ENCODE data around the gene RASAL3. TPM values are rescaled to one million over a fixed set of nuclear protein-coding genes. Genes with fewer than 3 reads are reported as not detected.
"Not testable (repeated sequence)": the region's sequence is repeated elsewhere in the genome, so short reads cannot be mapped to it uniquely, and the experiment has no call there.

The RASAL3 gene
- total RNA-seq, 4 donors from 2014 or later = 0.51 to 4.3 (median 1.1) TPM; not detected in 1

DNA sequence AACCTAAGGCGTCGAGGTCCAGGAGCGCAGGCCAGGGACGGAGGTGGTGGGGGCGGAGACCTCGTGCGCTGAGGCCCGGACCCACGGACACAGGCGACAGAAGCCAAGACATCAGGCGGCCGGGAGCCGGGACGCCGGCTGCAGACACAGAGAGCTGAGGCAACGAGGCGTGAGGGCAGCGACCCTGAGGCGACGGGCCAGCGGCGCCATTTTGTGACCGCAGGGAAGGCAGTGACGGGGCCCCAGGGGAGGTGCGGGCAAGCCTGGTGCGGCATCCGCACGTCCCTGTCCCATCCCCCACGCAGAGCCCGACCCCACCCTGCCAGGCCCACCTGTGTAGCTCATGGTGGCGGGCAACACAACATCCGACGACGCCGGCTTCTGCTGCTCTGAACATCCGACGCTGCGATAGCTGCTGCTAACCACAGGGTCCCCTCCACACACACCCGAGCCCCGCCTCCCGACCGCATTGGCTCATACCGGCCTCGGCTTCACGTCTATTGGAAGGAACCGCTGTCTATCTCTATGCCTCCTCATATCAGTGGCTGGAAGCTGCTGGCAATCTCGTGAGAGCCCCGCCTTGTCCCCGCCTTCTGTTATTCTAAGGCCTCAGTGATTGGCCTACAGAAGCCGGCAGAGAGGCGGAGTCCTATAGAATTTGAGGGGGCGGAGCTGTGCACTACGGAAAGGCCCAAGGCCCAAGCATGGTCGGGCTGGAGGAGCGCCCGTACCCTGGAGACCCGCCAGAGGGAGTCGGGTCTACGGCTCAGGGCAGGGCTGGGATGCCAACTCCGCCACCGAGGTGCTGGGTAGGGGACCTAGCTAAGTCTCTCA lies 45.5 kb downstream of the RASAL3 start, which contains the start of gene AKAP8L:
TSS of gene AKAP8L (minus strand) at position 410 of the 834 bp plus-strand sequence. CDS start at position 345, 65 bp downstream.
- TF ChIP-seq CTCF (IDR thresholded peaks at IDR 0.05) = peak; percentile 24 to 69 (median 51)
- peak; percentile 75 to 86 for TF ChIP-seq POLR2A (IDR thresholded peaks at IDR 0.05)
- no peaks in the 10 kb centered on the region for H3K9me3 ChIP-seq
- H3K4me1 ChIP-seq = peaks cover 0 to 7% of the 10 kb centered on the region in 2 donors
- peak; percentile 98 to 100 for DNase-seq
- H3K27ac ChIP-seq = peak within 1 kb of the TSS; percentile 70 to 79
- peak within 1 kb of the TSS; percentile 80 to 82 for H3K4me3 ChIP-seq
- intact Hi-C loops (cut with DNase I; ENCODE audit: low total_unique reads) = no loop called here
- H3K36me3 ChIP-seq = no peaks in the 10 kb centered on the region
- no peaks in the 10 kb centered on the region for H3K27me3 ChIP-seq

GRCh38 chr19:15418231-15418578 lies 46.1 kb downstream of the RASAL3 start:
- peaks cover 0 to 7% of the 10 kb centered on the region in 2 donors for H3K4me1 ChIP-seq
- DNase-seq = no peak
- no peaks in the 10 kb centered on the region for H3K27me3 ChIP-seq
- no peaks in the 10 kb centered on the region for H3K9me3 ChIP-seq
- peak overlapping the region; percentile 80 to 82 for H3K4me3 ChIP-seq
- peak overlapping the region; percentile 70 to 79 for H3K27ac ChIP-seq
- TF ChIP-seq POLR2A (IDR thresholded peaks at IDR 0.05) = no peak
- TF ChIP-seq CTCF (IDR thresholded peaks at IDR 0.05) = no peak
- H3K36me3 ChIP-seq = no peaks in the 10 kb centered on the region
- intact Hi-C loops (cut with DNase I; ENCODE audit: low total_unique reads) = no loop called here

- DNase-seq = no peak
- Histone ChIP-seq H3K27ac (peak overlapping the region; percentile 70 to 79), H3K9me3 (no peaks in the 10 kb centered on the region), H3K27me3 (no peaks in the 10 kb centered on the region), H3K4me1 (peaks cover 0 to 7% of the 10 kb centered on the region in 2 donors), H3K4me3 (peak overlapping the region; percentile 80 to 82), H3K36me3 (no peaks in the 10 kb centered on the region)
- intact Hi-C loops (cut with DNase I; ENCODE audit: low total_unique reads) = no loop called here
- TF ChIP-seq CTCF (IDR thresholded peaks at IDR 0.05) = no peak
- no peak for TF ChIP-seq POLR2A (IDR thresholded peaks at IDR 0.05)
These were observed 46.6 kb downstream of the RASAL3 start for GRCh38 chr19:15417699-15418098.

DNA sequence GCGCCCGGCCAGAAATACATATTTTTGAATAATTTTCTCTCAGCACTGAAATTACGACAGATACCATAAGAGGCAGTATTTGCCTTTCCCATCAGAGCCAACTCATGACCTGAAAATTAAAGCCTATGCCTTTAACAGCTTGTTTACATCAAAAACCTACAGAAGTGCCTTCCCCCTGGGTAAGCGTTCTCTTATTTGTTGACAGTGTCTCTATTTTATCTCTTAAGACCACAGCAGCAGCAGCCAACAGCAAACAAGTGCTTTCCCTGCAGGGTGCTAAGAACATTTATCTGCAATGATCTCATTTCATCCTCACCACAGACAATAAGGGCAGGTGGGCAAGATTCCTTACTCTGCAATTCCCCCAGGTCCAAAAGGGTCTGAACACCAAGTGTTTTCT lies 51.5 kb downstream of the RASAL3 start:
- peaks cover 0 to 7% of the 10 kb centered on the region in 2 donors for H3K4me1 ChIP-seq
- H3K36me3 ChIP-seq = no peaks in the 10 kb centered on the region
- no peaks in the 10 kb centered on the region for H3K27me3 ChIP-seq
- TF ChIP-seq CTCF (IDR thresholded peaks at IDR 0.05) (no peak), POLR2A (IDR thresholded peaks at IDR 0.05) (no peak)
- H3K9me3 ChIP-seq = no peaks in the 10 kb centered on the region
- peak overlapping the region in 1 of 2 donors; percentile 13 for H3K27ac ChIP-seq
- intact Hi-C loops (cut with DNase I; ENCODE audit: low total_unique reads) = no loop called here
- no peak for DNase-seq
- no peak overlapping the region for H3K4me3 ChIP-seq

GRCh38 chr19:15411351-15411750 lies 53.0 kb downstream of the RASAL3 start:
- H3K9me3 ChIP-seq; H3K4me3 ChIP-seq; H3K27me3 ChIP-seq; H3K36me3 ChIP-seq; intact Hi-C loops (cut with DNase I; ENCODE audit: low total_unique reads); H3K27ac ChIP-seq; H3K4me1 ChIP-seq; DNase-seq: not testable (repeated sequence)
